IPS-15b (cell line): ENCODE measurements around the gene PAK2.
"Not testable (repeated sequence)": the region's sequence is repeated elsewhere in the genome, so short reads cannot be mapped to it uniquely, and the experiment has no call there.

Experiments
- H3K27me3 ChIP-seq: one replicate; pipeline ENCODE4 v1.6.1; 2013; ENCODE audit warnings: low read length; ENCODE audit not compliant: control insufficient read depth, insufficient read depth
- H3K36me3 ChIP-seq: one replicate; pipeline ENCODE4 v1.6.1; 2013; ENCODE audit warnings: low read length; ENCODE audit not compliant: control insufficient read depth, insufficient read depth
- H3K4me1 ChIP-seq: one replicate; pipeline ENCODE4 v1.6.1; 2013; ENCODE audit warnings: mild to moderate bottlenecking, low read length; ENCODE audit not compliant: control insufficient read depth, insufficient read depth
- H3K4me3 ChIP-seq: one replicate; pipeline ENCODE4 v1.5.1; 2013; ENCODE audit warnings: low read depth, low read length
- H3K9ac ChIP-seq: one replicate; pipeline ENCODE4 v1.6.1; 2013; ENCODE audit warnings: low read depth, mild to moderate bottlenecking, low read length
- H3K9me3 ChIP-seq: one replicate; pipeline ENCODE4 v1.6.1; 2013; ENCODE audit warnings: mild to moderate bottlenecking, low read length; ENCODE audit not compliant: control insufficient read depth, insufficient read depth

Gene PAK2

GRCh38 chr3:196867507-196868296 lies 128.0 kb downstream of the PAK2 start, which contains the start of gene SENP5:
SENP5 (plus strand) TSS chr3:196867920; CDS start chr3:196885182, 17,262 bp downstream.
- Histone ChIP-seq H3K36me3 (no peaks in the 10 kb centered on the region), H3K9ac (peak within 1 kb of the TSS; percentile 68), H3K4me3 (peak within 1 kb of the TSS; percentile 92), H3K9me3 (no peaks in the 10 kb centered on the region), H3K27me3 (no peaks in the 10 kb centered on the region), H3K4me1 (no peaks in the 10 kb centered on the region)

DNA sequence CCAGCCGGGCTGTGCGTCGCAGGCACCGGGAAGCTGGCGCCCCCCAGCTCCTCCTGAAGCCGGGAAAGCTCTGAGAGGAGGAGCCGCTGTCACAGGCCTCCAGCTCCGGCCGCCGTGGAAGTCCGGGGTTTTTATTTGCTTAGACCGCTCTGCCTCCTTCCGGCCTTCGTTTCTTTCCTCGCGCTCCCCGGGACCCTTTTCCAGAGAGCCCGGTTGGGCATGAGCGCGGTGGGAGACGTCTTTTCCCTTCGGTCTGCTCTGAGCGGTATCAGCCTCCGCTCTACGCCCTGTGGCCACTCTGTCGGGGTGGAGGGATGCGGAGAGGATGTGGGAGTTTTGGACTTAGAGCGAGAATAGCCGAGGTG lies 128.6 kb downstream of the PAK2 start:
- H3K9me3 ChIP-seq, result no peaks in the 10 kb centered on the region
- peak overlapping the region; percentile 82 for H3K4me3 ChIP-seq
- H3K4me1 ChIP-seq, result no peaks in the 10 kb centered on the region
- H3K27me3 ChIP-seq, result no peaks in the 10 kb centered on the region
- H3K9ac ChIP-seq, result peak overlapping the region; percentile 48
- no peaks in the 10 kb centered on the region for H3K36me3 ChIP-seq

DNA sequence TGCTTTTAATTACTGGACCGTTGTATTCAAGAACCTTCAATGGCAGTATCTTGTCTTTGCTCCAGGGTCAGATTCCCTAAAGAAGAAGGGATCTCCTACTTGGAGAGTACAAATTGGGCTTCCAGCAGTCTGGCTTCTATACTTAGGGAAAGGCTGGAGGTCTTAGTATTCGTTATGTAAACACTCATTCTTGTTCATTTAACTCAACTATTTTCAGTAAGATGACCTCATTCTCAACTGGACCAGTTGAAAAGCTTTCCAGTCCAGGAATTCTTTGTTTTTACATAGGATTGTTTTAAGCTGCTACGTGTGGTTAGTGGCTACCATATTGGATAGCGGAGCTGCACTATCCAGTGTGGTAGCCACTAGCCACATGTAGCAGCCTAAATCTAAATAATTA lies 132.7 kb downstream of the PAK2 start:
- Histone ChIP-seq H3K4me3 (no peak overlapping the region), H3K4me1 (no peaks in the 10 kb centered on the region), H3K9me3 (no peaks in the 10 kb centered on the region), H3K9ac (no peak overlapping the region), H3K27me3 (no peaks in the 10 kb centered on the region), H3K36me3 (no peaks in the 10 kb centered on the region)

GRCh38 chr3:196874511-196875094 lies 134.9 kb downstream of the PAK2 start:
- H3K4me1 ChIP-seq, H3K9ac ChIP-seq, H3K36me3 ChIP-seq, H3K9me3 ChIP-seq, H3K27me3 ChIP-seq, H3K4me3 ChIP-seq: not testable (repeated sequence)

DNA sequence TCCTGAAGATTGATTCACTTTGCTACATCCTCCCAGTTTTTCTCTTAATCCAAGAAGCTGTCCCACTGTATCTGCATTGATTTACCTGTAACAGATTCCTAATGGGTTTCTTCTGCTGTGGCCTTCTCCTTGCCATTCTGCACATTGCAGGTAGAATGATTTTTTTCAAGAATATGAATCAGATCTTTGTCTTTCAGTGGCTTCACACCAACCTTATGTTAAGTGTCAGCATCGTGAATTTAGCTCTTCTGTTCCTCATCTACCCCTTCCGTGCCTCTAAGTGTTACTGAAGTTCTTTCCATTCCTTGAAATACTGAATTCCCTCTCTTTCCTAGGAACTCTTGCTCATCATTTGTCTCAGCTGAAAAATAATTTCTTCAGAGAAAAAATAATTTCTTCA lies 135.6 kb downstream of the PAK2 start:
- no peaks in the 10 kb centered on the region for H3K4me1 ChIP-seq
- no peaks in the 10 kb centered on the region for H3K27me3 ChIP-seq
- no peaks in the 10 kb centered on the region for H3K9me3 ChIP-seq

More for the DNA sequence above, 135.6 kb downstream of the PAK2 start:
- Histone ChIP-seq H3K4me3 (no peak overlapping the region), H3K36me3 (no peaks in the 10 kb centered on the region), H3K9ac (no peak overlapping the region)
